Measurements from ENCODE around the gene SLC22A9. TPM values are rescaled to one million over a fixed set of nuclear protein-coding genes. Genes with fewer than 3 reads are reported as not detected.

SLC22A9 gene
- total and polyA plus RNA-seq, 10 of the 15 experiments (the other 5 are each of a cell fraction or from before 2014, with no cell fraction given): 0.03 to 0.06 TPM; not detected in 8

GRCh38 chr11:63459586-63459985 lies 90.0 kb downstream of the SLC22A9 start (continued):
- TF ChIP-seq, protein P1, sequence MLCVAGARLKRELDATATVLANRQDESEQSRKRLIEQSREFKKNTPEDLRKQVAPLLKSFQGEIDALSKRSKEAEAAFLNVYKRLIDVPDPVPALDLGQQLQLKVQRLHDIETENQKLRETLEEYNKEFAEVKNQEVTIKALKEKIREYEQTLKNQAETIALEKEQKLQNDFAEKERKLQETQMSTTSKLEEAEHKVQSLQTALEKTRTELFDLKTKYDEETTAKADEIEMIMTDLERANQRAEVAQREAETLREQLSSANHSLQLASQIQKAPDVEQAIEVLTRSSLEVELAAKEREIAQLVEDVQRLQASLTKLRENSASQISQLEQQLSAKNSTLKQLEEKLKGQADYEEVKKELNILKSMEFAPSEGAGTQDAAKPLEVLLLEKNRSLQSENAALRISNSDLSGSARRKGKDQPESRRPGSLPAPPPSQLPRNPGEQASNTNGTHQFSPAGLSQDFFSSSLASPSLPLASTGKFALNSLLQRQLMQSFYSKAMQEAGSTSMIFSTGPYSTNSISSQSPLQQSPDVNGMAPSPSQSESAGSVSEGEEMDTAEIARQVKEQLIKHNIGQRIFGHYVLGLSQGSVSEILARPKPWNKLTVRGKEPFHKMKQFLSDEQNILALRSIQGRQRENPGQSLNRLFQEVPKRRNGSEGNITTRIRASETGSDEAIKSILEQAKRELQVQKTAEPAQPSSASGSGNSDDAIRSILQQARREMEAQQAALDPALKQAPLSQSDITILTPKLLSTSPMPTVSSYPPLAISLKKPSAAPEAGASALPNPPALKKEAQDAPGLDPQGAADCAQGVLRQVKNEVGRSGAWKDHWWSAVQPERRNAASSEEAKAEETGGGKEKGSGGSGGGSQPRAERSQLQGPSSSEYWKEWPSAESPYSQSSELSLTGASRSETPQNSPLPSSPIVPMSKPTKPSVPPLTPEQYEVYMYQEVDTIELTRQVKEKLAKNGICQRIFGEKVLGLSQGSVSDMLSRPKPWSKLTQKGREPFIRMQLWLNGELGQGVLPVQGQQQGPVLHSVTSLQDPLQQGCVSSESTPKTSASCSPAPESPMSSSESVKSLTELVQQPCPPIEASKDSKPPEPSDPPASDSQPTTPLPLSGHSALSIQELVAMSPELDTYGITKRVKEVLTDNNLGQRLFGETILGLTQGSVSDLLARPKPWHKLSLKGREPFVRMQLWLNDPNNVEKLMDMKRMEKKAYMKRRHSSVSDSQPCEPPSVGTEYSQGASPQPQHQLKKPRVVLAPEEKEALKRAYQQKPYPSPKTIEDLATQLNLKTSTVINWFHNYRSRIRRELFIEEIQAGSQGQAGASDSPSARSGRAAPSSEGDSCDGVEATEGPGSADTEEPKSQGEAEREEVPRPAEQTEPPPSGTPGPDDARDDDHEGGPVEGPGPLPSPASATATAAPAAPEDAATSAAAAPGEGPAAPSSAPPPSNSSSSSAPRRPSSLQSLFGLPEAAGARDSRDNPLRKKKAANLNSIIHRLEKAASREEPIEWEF (IDR thresholded peaks at IDR 0.05; ENCODE audit: insufficient replicate concordance, low read depth, low read length): no peak
- no peak for TF ChIP-seq LARP7 (IDR thresholded peaks at IDR 0.05)

Other genes starting within 250 kb of the SLC22A9 start
- not detected in 2 replicates for gene SLC22A24, start 225.6 kb upstream of the SLC22A9 start, total RNA-seq (2014; rRNA removed)
- gene SLC22A24, start 225.6 kb upstream of the SLC22A9 start, total RNA-seq (2014; rRNA removed; fragmentation: Illumina TruSeq; extraction: Trizol): not detected in 2 replicates
- gene SLC22A24, start 225.6 kb upstream of the SLC22A9 start, total RNA-seq (2021): not detected in 2 replicates
- gene SLC22A24, start 225.6 kb upstream of the SLC22A9 start, polyA plus RNA-seq (2011; rRNA removed): not detected in 2 replicates
- not detected in 2 replicates for gene SLC22A24, start 225.6 kb upstream of the SLC22A9 start, polyA plus RNA-seq (2014; fragmentation: Illumina TruSeq; extraction: Trizol)
- gene SLC22A24, start 225.6 kb upstream of the SLC22A9 start, polyA plus RNA-seq (2014; fragmentation: Nextera tagmentation; extraction: Ambion mirVana): not detected
- not detected in 2 replicates for gene SLC22A24, start 225.6 kb upstream of the SLC22A9 start, polyA plus RNA-seq (2014; rRNA removed)
- not detected for gene SLC22A24, start 225.6 kb upstream of the SLC22A9 start, polyA plus RNA-seq (2016; fragmentation: Nextera tagmentation; extraction: Ambion mirVana)
- gene SLC22A25, start 126.2 kb upstream of the SLC22A9 start, total RNA-seq (2014; rRNA removed): not detected in 2 replicates
- not detected in 2 replicates for gene SLC22A25, start 126.2 kb upstream of the SLC22A9 start, total RNA-seq (2014; rRNA removed; fragmentation: Illumina TruSeq; extraction: Trizol)
- gene SLC22A25, start 126.2 kb upstream of the SLC22A9 start, total RNA-seq (2021): 0.08 TPM in 1 of 2 replicates, not detected in the other
- not detected in 2 replicates for gene SLC22A25, start 126.2 kb upstream of the SLC22A9 start, polyA plus RNA-seq (2011; rRNA removed)
- gene SLC22A25, start 126.2 kb upstream of the SLC22A9 start, polyA plus RNA-seq (2014; fragmentation: Illumina TruSeq; extraction: Trizol): not detected in 2 replicates
- not detected for gene SLC22A25, start 126.2 kb upstream of the SLC22A9 start, polyA plus RNA-seq (2014; fragmentation: Nextera tagmentation; extraction: Ambion mirVana)
- gene SLC22A25, start 126.2 kb upstream of the SLC22A9 start, polyA plus RNA-seq (2014; rRNA removed): not detected in 2 replicates
- not detected for gene SLC22A25, start 126.2 kb upstream of the SLC22A9 start, polyA plus RNA-seq (2016; fragmentation: Nextera tagmentation; extraction: Ambion mirVana)
- gene PLAAT5, start 121.4 kb downstream of the SLC22A9 start, total RNA-seq (2014; rRNA removed): not detected in 2 replicates
- not detected in 2 replicates for gene PLAAT5, start 121.4 kb downstream of the SLC22A9 start, total RNA-seq (2014; rRNA removed; fragmentation: Illumina TruSeq; extraction: Trizol)
- not detected in 2 replicates for gene PLAAT5, start 121.4 kb downstream of the SLC22A9 start, total RNA-seq (2021)
- gene PLAAT5, start 121.4 kb downstream of the SLC22A9 start, polyA plus RNA-seq (2011; rRNA removed): not detected in 2 replicates
- not detected in 2 replicates for gene PLAAT5, start 121.4 kb downstream of the SLC22A9 start, polyA plus RNA-seq (2014; fragmentation: Illumina TruSeq; extraction: Trizol)
- gene PLAAT5, start 121.4 kb downstream of the SLC22A9 start, polyA plus RNA-seq (2014; fragmentation: Nextera tagmentation; extraction: Ambion mirVana): not detected
- not detected in 2 replicates for gene PLAAT5, start 121.4 kb downstream of the SLC22A9 start, polyA plus RNA-seq (2014; rRNA removed)
- not detected for gene PLAAT5, start 121.4 kb downstream of the SLC22A9 start, polyA plus RNA-seq (2016; fragmentation: Nextera tagmentation; extraction: Ambion mirVana)
- not detected in 2 replicates for gene LGALS12, start 136.3 kb downstream of the SLC22A9 start, total RNA-seq (2014; rRNA removed)
- gene LGALS12, start 136.3 kb downstream of the SLC22A9 start, total RNA-seq (2014; rRNA removed; fragmentation: Illumina TruSeq; extraction: Trizol): not detected in 2 replicates
- not detected in 2 replicates for gene LGALS12, start 136.3 kb downstream of the SLC22A9 start, total RNA-seq (2021)
- not detected in 2 replicates for gene LGALS12, start 136.3 kb downstream of the SLC22A9 start, polyA plus RNA-seq (2011; rRNA removed)
- not detected in 2 replicates for gene LGALS12, start 136.3 kb downstream of the SLC22A9 start, polyA plus RNA-seq (2014; fragmentation: Illumina TruSeq; extraction: Trizol)
- gene LGALS12, start 136.3 kb downstream of the SLC22A9 start, polyA plus RNA-seq (2014; fragmentation: Nextera tagmentation; extraction: Ambion mirVana): not detected
- gene LGALS12, start 136.3 kb downstream of the SLC22A9 start, polyA plus RNA-seq (2014; rRNA removed): not detected in 2 replicates
- not detected for gene LGALS12, start 136.3 kb downstream of the SLC22A9 start, polyA plus RNA-seq (2016; fragmentation: Nextera tagmentation; extraction: Ambion mirVana)
- gene PLAAT4, start 167.0 kb downstream of the SLC22A9 start, total RNA-seq (2014; rRNA removed): 12.3 and 13.0 TPM in 2 replicates
- 11.3 and 13.4 TPM in 2 replicates for gene PLAAT4, start 167.0 kb downstream of the SLC22A9 start, total RNA-seq (2014; rRNA removed; fragmentation: Illumina TruSeq; extraction: Trizol)
- gene PLAAT4, start 167.0 kb downstream of the SLC22A9 start, total RNA-seq (2021): 9.9 and 12.6 TPM in 2 replicates
- gene PLAAT4, start 167.0 kb downstream of the SLC22A9 start, polyA plus RNA-seq (2011; rRNA removed): 8.1 and 15.5 TPM in 2 replicates
- 11.8 and 12.2 TPM in 2 replicates for gene PLAAT4, start 167.0 kb downstream of the SLC22A9 start, polyA plus RNA-seq (2014; fragmentation: Illumina TruSeq; extraction: Trizol)
- 10 to 100 TPM; 23.7 to 34.3 TPM for gene PLAAT4, start 167.0 kb downstream of the SLC22A9 start, polyA plus RNA-seq (2014; fragmentation: Nextera tagmentation; extraction: Ambion mirVana)
- gene PLAAT4, start 167.0 kb downstream of the SLC22A9 start, polyA plus RNA-seq (2014; rRNA removed): 13.3 and 13.5 TPM in 2 replicates
- gene PLAAT4, start 167.0 kb downstream of the SLC22A9 start, polyA plus RNA-seq (2016; fragmentation: Nextera tagmentation; extraction: Ambion mirVana): 1 to 10 TPM; 6.0 to 7.1 TPM
- gene PLAAT2, start 193.6 kb downstream of the SLC22A9 start, total RNA-seq (2014; rRNA removed): 8.2 and 8.5 TPM in 2 replicates
- gene PLAAT2, start 193.6 kb downstream of the SLC22A9 start, total RNA-seq (2014; rRNA removed; fragmentation: Illumina TruSeq; extraction: Trizol): 8.2 and 8.6 TPM in 2 replicates
- gene PLAAT2, start 193.6 kb downstream of the SLC22A9 start, total RNA-seq (2021): 4.6 and 5.2 TPM in 2 replicates
- gene PLAAT2, start 193.6 kb downstream of the SLC22A9 start, polyA plus RNA-seq (2011; rRNA removed): 2.5 and 4.6 TPM in 2 replicates
- gene PLAAT2, start 193.6 kb downstream of the SLC22A9 start, polyA plus RNA-seq (2014; fragmentation: Illumina TruSeq; extraction: Trizol): 10.8 and 13.4 TPM in 2 replicates
- gene PLAAT2, start 193.6 kb downstream of the SLC22A9 start, polyA plus RNA-seq (2014; fragmentation: Nextera tagmentation; extraction: Ambion mirVana): 10 to 100 TPM; 15.7 to 25.9 TPM
- 10.9 and 11.5 TPM in 2 replicates for gene PLAAT2, start 193.6 kb downstream of the SLC22A9 start, polyA plus RNA-seq (2014; rRNA removed)
- 1 to 10 TPM; 5.6 to 5.9 TPM for gene PLAAT2, start 193.6 kb downstream of the SLC22A9 start, polyA plus RNA-seq (2016; fragmentation: Nextera tagmentation; extraction: Ambion mirVana)
- gene PLAAT3, start 244.6 kb downstream of the SLC22A9 start, total RNA-seq (2014; rRNA removed): 11.3 and 12.5 TPM in 2 replicates
- 7.0 and 8.1 TPM in 2 replicates for gene PLAAT3, start 244.6 kb downstream of the SLC22A9 start, total RNA-seq (2014; rRNA removed; fragmentation: Illumina TruSeq; extraction: Trizol)
- 13.3 and 15.4 TPM in 2 replicates for gene PLAAT3, start 244.6 kb downstream of the SLC22A9 start, total RNA-seq (2021)
- 3.2 and 4.8 TPM in 2 replicates for gene PLAAT3, start 244.6 kb downstream of the SLC22A9 start, polyA plus RNA-seq (2011; rRNA removed)
- 6.4 and 9.2 TPM in 2 replicates for gene PLAAT3, start 244.6 kb downstream of the SLC22A9 start, polyA plus RNA-seq (2014; fragmentation: Illumina TruSeq; extraction: Trizol)
- 10 to 100 TPM; 31.6 to 37.0 TPM for gene PLAAT3, start 244.6 kb downstream of the SLC22A9 start, polyA plus RNA-seq (2014; fragmentation: Nextera tagmentation; extraction: Ambion mirVana)
- 18.0 and 18.9 TPM in 2 replicates for gene PLAAT3, start 244.6 kb downstream of the SLC22A9 start, polyA plus RNA-seq (2014; rRNA removed)
- 10 to 100 TPM; 16.4 to 19.9 TPM for gene PLAAT3, start 244.6 kb downstream of the SLC22A9 start, polyA plus RNA-seq (2016; fragmentation: Nextera tagmentation; extraction: Ambion mirVana)